ACHN (cell line): ENCODE results near the gene C8G.
A peak's percentile ranks its signal among the peaks of the same experiment; 100 is the strongest.

Experiments
- DNase-seq: peaks from one replicate; pipeline ENCODE4 v3.0.0-alpha.2; 2015
- in situ Hi-C: cut with HindIII; loops from 2 replicates; pipeline ENCODE4 v1.10.0; 2017; ENCODE audit warnings: low sequenced_read_pairs, low pct_ligation_motif_present, low pct_unique_long_range_greater_than_20kb

The C8G gene

GRCh38 chr9:136974817-136975535, 29.9 kb downstream of the C8G start:
- in situ Hi-C loops, result no loop called here
- no peak for DNase-seq

GRCh38 chr9:136975644-136976043, 30.6 kb downstream of the C8G start:
- no peak for DNase-seq
- in situ Hi-C loops, result no loop called here

DNA sequence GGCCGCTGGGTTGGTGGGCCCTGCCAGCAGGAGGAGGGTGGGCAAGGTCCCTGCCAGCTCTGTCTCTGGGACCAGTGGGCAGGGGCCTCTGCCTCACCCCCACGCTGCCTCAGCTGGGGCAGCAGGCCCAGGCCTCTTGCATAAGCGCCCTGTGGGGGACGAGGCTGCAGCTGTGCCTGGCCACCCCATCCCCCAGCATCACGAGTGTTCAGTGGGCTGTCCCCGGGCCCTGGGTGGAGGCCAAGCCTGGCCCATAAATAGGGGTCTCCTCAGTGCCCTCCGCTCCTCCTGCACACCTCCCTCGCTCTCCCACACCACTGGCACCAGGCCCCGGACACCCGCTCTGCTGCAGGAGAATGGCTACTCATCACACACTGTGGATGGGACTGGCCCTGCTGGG, 32.2 kb downstream of the C8G start, which contains the start of gene PTGDS:
TSS of gene PTGDS (plus strand) at position 282 of the 400 bp plus-strand sequence. CDS start at position 357, 75 bp downstream.
- in situ Hi-C loops, result no loop called here
- no peak for DNase-seq

GRCh38 chr9:136977649-136978072, 32.6 kb downstream of the C8G start:
- no peak for DNase-seq
- in situ Hi-C loops, result no loop called here

GRCh38 chr9:136978073-136978864, 33.2 kb downstream of the C8G start:
- in situ Hi-C loops, result no loop called here
- peak; percentile 31 for DNase-seq

DNA sequence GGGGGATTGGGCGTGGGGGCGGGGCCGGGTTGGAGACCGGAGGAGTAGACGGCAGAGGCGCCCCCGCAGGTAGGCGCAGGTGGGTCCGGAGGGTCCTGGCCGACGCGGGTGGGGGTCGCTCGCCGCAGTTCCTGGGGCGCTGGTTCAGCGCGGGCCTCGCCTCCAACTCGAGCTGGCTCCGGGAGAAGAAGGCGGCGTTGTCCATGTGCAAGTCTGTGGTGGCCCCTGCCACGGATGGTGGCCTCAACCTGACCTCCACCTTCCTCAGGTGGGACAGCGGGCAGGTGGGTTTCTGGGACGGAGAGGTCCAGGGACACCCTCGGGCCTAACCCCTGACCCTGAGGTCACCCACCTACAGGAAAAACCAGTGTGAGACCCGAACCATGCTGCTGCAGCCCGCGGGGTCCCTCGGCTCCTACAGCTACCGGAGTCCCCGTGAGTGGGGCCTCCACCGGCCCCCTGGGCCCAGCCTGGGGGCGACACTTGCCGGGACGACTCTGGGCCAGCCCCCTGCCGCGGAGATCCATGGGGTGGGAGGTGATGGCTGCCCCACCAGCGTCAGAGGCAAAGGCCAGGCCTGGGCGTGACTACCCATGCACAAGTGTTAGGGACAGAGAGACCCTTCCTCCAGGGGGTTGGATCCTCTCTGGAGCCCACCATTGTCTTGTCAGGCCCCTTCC, 34.0 kb downstream of the C8G start:
- in situ Hi-C loops, result no loop called here

GRCh38 chr9:136979769-136980587, 34.9 kb downstream of the C8G start:
- in situ Hi-C loops, result no loop called here
- no peak for DNase-seq

More for the DNA sequence above, 34.0 kb downstream of the C8G start:
- DNase-seq, result no peak

DNA sequence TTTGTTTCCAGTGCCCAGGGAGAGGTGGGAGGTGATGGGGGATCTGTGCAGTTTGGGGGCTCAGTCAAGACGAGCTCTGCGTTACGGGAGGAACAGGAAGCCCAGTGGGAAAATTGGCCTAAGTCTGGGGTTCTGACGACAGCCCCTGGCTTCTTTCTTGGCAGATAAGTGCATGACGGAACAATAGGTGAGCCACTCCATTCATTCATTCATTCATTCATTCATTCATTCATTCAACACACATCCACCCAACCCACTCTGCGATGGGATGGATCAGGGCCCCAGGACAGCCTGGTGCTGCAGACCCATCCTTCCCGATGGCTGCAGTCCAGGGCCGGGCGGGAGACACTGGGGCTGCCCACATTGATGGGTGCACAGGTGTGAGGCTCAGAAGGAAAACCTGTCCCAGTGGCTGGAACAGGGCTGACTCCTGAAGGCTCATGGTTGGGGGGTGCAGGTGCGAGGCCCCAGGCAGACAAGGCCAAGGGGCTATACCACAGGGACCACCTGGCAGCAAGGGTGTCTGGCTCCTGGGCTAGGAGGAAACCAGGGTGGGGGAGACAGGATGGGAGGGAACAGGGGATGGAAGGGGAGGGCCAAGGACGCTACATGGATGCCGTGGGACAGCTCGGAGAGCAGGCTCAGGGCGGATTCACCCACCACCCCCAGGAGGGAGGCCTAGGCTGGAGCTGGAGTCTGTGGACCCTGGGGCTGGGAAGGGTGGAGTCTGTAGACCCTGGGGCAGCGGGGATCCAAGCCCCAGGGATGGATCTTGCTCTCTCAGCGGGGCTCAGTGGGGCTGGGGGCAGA, 35.8 kb downstream of the C8G start:
- in situ Hi-C loops, result no loop called here
- no peak for DNase-seq

GRCh38 chr9:136981588-136982231, 36.7 kb downstream of the C8G start:
- in situ Hi-C loops, result no loop called here
- no peak for DNase-seq

DNA sequence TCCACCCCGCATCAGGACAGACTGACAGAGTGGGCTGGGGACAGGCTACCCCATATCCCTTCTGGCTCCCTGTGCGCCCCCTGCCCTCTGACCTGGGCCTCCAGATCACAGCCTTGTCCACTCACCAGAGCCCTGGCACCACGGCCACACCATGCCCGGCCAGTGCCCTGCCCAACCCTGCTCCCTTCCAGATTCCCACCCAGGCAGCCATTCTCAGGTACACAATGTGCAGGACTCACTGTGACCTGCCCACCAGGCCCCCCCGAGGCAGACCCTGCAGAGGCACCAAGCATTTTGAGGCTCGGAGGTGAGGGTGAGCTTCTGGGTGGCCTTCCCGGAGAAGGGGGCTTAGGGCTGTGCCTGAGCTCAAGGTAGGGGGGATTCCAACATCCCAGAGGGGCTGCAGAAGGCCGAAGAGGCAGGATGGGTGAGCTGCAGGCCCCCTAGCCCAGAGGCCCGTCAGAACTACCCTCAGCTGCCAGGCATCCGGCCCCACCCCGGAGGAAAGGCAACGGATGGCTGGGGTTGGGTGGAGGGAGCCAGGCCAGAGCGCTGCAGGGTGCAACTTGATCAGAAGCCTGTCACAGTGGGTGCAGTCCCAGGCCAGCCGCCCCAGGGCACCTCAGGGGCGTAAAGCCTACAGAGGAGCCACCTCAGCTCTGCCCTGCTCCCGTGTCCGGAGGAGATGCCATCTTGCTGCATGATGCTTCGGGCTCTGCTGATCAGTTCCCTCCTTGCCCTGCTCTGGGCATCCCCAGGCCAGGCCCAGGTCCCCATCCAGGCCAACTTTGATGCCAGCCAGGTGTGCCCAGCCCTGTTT, 37.4 kb downstream of the C8G start, which contains the start of gene LCNL1:
TSS of gene LCNL1 (plus strand) at position 762 of the 820 bp plus-strand sequence. CDS start 594 bp downstream, outside the sequence.
- no peak for DNase-seq
- in situ Hi-C loops, result no loop called here

DNA sequence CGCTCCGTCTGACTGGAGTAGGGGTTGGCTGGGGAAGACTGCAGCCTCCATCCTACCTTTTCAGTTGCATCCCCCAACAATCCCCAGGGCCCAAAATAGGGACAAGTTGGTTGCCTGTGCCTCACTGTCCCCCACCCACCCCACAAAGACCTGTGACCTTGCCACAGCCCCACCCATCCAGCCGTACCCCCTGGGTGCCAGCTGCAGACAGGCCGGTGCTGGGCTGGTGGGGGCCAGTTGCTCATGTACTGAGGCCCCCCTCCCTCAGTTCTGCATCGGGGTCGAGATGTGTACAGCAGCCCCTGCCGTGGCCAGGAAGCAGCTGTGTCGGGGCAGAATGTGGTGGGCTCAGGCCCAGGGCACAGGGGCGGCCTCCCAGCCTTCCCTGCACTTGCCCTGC, 38.1 kb downstream of the C8G start:
- no peak for DNase-seq
- in situ Hi-C loops, result no loop called here

GRCh38 chr9:136983656-136984314, 38.7 kb downstream of the C8G start:
- in situ Hi-C loops, result no loop called here
- DNase-seq, result no peak

- DNase-seq, result no peak
Observed at GRCh38 chr9:136984464-136985026, 39.5 kb downstream of the C8G start.

GRCh38 chr9:136985027-136985602, 40.1 kb downstream of the C8G start:
- in situ Hi-C loops, result no loop called here
- DNase-seq, result no peak

More at GRCh38 chr9:136984464-136985026, 39.5 kb downstream of the C8G start:
- in situ Hi-C loops, result no loop called here

DNA sequence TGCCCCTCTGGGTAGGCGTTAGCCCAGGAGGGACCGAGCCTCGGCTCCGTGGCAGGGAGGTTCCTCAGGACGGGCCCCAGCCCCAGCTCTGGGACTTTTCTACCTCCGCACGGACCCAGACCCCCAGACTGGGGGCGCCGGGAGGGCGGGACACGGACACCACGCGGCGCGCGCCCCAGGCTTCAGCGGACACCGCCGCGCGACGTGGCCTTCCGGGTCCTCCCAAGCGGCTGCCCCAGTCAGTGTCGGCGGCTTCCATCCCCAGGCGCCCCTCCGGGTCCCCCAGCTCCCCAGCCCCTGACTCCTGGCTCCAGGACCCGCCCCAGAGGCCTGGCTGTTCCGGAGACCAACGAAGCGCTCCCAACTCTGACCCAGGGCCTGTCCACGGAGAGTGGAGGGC, 40.8 kb downstream of the C8G start:
- DNase-seq, result no peak
- in situ Hi-C loops, result no loop called here
